Suppressor macrophage (primary cell): Measurements from ENCODE around the gene LPA.
"Not testable (repeated sequence)": the region's sequence is repeated elsewhere in the genome, so short reads cannot be mapped to it uniquely, and the experiment has no call there.

Experiments
- DNase-seq, 4 experiments: peaks; one replicate each; pipeline ENCODE4 v3.0.0-alpha.2; 2020 to 2022
- total RNA-seq, 17 experiments: gene quantifications; one replicate each; lab custom pipeline; 2026; ENCODE audit warnings: mixed read lengths in 6 of 17, inconsistent platforms in 3 of 17; lab: John Stamatoyannopoulos, UW

The LPA gene, protein sequence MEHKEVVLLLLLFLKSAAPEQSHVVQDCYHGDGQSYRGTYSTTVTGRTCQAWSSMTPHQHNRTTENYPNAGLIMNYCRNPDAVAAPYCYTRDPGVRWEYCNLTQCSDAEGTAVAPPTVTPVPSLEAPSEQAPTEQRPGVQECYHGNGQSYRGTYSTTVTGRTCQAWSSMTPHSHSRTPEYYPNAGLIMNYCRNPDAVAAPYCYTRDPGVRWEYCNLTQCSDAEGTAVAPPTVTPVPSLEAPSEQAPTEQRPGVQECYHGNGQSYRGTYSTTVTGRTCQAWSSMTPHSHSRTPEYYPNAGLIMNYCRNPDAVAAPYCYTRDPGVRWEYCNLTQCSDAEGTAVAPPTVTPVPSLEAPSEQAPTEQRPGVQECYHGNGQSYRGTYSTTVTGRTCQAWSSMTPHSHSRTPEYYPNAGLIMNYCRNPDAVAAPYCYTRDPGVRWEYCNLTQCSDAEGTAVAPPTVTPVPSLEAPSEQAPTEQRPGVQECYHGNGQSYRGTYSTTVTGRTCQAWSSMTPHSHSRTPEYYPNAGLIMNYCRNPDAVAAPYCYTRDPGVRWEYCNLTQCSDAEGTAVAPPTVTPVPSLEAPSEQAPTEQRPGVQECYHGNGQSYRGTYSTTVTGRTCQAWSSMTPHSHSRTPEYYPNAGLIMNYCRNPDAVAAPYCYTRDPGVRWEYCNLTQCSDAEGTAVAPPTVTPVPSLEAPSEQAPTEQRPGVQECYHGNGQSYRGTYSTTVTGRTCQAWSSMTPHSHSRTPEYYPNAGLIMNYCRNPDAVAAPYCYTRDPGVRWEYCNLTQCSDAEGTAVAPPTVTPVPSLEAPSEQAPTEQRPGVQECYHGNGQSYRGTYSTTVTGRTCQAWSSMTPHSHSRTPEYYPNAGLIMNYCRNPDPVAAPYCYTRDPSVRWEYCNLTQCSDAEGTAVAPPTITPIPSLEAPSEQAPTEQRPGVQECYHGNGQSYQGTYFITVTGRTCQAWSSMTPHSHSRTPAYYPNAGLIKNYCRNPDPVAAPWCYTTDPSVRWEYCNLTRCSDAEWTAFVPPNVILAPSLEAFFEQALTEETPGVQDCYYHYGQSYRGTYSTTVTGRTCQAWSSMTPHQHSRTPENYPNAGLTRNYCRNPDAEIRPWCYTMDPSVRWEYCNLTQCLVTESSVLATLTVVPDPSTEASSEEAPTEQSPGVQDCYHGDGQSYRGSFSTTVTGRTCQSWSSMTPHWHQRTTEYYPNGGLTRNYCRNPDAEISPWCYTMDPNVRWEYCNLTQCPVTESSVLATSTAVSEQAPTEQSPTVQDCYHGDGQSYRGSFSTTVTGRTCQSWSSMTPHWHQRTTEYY (N-terminal part only)
- 0 to 4.0 (median 0) reads per million in 17 experiments for total RNA-seq

DNA sequence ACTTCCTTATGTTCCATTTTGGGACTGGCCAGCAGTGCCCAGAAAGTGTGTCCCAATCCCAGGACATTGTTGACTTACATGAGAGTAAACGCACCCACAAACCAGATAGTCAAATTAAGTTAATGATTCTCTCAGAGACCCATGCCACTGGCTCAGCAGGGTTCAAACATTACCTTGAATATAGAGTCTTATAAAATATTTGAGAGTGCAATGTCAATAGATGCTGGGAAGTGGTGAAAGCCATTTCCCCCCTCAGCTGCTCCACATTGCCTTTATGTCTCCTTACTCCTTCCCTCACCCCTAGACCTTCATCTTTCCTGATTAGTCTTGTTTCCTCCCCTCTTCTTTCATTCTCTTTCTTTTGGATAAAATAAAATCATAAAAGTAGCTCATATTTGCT, at the start of gene LPA:
Gene LPA, minus strand, starts transcription at position 78 of the 400 bp plus-strand sequence. Its CDS starts 61 bp downstream, at position 17.
- not testable (repeated sequence) for DNase-seq

DNA sequence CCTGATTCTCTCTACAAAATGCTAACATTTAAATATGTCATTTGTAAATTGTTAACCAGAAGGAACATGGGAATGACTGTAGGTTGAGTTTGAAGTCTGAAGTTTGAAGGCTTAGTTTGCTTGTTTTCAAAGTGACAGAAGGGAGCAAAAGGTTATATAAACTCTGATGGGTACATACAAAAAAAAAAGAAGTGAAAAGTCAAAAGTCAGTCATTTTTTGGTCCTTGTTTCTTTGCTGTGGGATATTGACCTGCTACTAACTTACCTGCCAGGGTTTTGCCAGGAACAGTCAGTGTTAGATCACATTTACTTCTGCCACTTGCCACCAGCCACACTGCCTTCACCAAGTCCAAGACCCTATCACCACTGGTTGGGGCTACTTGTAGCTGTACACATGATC, 44.9 kb upstream of the LPA start:
- not testable (repeated sequence) for DNase-seq

DNA sequence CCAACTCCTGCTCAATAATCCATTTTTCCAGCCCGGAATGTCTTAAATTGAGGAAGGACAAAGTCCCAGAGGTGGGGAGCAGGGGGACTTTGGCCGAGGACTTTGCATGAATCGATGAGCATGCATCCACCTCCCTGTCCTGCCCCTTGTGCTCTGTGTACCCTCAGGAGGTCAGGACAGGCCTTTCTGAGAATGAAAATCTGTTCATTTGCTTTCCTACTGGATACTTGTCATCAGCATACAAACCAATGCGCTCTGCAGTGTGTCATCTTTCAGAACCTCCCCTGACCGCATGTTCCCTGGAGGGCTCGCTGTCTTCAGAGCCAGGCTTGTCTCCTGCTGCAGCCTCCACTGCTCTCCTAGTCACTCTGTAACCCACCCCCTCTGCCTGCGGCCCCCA, 40.6 kb upstream of the LPA start:
- not testable (repeated sequence) for DNase-seq

DNA sequence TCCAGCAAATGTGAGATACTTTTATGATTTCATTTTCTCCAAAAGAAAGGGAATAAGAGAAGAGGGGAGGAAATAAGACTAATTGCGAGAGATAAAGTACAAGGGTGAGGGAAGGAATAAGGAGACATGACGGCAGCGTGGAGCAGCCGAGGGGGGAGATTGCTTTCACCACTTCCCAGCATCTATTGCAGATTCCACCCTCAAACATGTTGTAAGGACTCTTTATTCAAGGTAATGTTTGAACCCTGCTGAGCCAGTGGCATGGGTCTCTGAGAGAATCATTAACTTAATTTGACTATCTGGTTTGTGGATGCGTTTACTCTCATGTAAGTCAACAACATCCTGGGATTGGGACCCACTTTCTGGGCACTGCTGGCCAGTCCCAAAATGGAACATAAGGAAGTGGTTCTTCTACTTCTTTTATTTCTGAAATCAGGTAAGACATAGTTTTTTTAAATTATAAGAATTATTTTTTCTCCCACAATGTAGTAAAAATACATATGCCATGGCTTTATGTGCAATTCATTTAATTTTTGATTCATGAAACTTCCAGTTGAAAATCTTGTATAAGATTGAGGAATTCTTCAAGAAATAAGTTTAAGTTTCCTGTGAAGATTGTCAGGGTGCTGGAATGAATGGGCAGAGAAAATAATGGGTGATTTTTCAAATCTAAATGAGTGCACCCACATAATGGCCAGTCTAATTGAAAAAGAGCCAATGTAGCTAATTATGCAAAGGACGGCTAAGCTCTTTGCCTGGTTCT, 38.0 kb upstream of the LPA start, which contains the start of gene PLG:
Gene PLG, plus strand, starts transcription at position 327 of the 763 bp plus-strand sequence. Its CDS starts 61 bp downstream, at position 388.
- DNase-seq = not testable (repeated sequence)

DNA sequence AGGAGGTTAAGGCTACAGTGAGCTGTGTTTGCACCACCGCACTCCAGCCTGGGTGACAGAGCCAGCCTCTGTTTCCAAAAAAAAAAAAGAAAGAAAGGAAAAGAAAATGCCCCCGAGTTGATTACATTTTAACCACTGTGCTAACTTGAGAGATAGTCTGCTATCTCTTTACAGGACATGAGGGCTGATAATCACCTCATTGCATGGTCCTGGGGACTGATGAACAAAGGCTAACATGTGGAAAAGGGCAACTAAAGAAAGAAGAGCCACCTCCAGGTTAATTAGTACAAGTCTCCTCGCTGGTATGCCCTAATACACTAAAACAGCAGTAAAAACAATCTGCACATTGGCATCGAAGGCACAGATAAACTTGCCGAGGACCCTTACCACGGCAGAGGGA, 33.8 kb upstream of the LPA start:
- no peak for DNase-seq

DNA sequence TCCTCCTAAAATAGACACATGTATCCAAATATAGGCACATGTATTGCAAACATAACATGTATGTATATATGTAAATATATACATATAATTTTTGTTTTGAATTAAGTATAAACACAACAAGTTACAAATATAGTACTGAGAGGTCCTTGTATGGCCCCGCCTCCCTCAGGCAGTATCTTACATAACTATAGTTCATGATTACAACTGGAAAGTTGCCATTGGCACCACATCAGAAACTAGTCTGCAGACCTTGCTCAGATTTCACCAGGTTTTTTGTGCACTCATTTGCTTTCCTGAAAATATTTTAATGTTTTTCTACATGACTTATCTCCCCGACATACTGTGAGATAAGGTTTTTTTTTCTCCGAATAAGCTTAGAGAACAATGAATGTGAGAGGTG, 32.8 kb upstream of the LPA start:
- DNase-seq = not testable (repeated sequence)

DNA sequence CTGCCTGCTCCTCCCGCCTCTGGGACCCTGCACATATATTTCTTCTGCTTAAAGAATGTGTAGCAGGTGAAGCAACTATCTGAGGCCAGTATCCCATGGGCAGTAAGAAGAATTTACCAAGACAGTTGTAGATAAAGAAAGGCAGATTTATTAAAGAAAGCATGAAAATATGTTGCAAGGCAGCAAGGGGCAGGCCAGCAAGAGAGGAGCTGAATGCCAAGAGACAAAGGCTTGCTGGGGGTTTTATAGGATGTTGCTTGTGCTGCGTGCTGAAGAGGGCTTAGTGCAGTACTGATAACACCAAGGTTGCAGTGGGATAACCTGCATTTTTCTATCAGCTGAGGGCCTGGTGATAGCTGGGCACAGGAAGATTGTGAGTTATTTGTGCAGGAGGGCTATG, 31.5 kb upstream of the LPA start:
- DNase-seq = not testable (repeated sequence)

DNA sequence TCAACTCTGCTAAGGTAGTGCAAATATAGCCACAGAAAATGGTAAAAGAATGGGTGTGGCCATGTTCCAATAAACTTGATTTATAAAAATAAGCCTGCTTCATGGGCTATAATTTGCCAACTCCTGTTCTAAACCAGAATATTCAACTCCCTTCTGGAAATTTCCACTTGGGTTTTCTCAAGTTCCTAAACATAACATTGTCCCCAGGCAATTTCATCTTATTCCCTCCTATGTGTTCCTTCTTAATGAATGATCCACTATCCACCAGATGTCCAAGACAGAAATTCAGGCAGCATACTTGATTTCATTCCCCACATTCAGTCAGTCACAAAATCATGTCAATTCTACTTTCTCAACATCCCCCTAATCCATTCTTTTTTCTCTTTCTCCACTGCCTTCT, 30.9 kb upstream of the LPA start:
- not testable (repeated sequence) for DNase-seq

DNA sequence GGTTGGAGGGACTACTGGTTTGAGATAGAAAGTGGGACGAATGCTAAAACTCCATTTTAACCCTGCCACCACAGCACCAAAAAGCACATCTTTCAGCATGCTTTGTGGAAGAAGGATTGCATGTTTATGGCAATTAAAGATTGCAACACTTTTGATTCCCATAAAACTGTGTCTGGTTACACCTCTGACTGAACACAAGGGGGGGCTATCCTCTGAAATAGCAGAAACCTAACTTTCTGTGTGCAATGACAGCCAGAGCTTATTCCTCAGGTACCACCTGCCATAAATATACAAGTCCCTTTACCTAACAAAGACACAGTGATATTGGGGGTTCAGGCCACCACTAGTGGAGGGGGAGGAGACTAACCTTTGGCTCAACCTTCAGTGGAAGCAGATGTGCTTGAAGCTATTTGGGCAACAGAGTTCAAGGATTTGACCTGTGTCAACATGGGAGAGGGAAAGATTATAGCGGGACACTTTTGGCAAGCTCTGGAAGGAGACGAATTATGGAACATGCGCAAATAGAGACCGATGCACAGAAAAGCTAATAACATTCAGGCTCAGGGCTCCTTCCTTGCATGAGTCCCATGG, 28.4 kb upstream of the LPA start:
- no peak for DNase-seq

DNA sequence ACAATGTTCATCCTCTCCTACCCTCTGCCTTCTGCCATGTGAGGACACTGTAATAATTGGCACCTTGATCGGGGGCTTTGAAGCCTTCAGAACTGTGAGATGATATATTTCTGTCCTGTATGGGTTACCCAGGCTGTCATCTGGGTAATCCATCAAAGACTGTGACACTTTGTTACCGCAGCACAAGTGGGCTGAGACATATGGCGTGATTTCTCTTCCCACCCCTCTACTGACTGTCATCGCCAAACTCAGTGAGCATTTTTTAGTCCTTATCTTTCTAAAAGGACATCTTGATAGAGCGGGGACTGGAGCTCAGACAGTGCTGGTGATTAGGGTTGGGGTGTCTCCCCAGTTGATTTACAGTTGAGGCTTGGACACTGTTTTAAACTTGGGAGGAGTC, 27.5 kb upstream of the LPA start:
- no peak for DNase-seq

DNA sequence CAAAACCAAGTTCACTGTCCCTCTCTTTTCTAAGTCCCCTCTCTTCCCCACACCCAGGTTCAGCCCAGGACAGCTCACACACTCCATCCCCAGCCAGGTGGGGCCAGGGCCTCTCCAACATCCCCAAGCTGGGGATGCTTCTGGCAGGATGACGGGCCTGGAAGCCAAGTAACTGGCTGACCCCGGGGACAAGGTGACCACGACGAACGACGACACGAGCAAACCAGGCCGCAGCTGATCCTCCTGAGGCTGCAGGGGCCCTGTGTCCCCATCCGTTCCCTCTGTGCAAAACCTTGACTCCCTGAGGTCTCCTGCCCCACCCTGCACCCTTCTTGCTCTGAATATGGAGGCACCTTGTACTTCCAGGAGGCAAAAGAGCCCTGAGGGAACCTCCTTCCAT, 26.4 kb upstream of the LPA start:
- DNase-seq = no peak

DNA sequence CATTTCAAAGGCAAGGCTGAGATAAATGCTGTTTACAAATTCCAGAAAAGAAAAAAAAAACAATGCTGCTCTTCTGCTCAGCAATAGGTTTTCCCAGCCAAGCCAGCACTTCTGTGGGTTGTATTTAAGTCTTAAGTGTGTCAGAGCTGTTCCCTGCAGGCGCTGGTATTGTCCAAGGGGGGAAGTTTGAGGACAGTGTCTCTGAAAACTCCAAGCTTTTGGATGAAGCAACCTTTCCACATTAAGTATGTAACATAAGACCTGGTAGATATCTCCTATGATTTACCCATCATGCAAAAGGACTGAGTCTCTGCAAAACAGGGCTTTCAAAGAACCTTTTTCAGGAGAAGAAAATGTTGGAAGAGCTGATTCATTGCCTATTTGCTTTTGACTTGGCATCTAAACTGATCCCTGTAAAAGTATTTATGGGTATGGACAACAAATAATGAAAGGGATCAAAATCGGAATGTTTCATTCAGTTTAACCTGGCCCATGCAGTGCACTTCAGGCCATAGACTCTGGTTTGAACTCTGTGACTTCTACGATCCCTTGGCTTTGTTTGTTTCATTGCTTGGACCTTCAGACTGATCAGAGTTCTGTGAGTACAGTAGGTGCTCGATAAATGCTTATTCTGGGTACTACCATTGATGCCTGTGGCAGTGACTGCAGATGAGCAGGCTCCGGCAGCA, 21.8 kb upstream of the LPA start:
- DNase-seq = no peak

DNA sequence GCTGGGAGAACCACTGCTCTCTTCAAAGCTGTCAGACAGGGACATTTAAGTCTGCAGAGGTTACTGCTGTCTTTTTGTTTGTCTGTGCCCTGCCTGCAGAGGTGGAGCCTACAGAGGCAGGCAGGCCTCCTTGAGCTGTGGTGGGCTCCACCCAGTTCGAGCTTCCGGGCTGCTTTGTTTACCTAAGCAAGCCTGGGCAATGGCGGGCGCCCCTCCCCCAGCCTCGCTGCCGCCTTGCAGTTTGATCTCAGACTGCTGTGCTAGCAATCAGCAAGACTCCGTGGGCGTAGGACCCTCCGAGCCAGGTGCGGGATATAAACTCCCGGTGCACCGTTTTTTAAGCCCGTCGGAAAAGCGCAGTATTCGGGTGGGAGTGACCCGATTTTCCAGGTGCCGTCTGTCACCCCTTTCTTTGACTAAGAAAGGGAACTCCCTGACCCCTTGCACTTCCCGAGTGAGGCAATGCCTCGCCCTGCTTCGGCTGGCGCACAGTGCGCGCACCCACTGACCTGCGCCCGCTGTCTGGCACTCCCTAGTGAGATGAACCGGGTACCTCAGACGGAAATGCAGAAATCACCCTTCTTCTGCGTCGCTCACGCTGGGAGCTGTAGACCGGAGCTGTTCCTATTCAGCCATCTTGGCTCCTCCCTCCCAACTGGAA, 21.2 kb upstream of the LPA start:
- DNase-seq = not testable (repeated sequence)

DNA sequence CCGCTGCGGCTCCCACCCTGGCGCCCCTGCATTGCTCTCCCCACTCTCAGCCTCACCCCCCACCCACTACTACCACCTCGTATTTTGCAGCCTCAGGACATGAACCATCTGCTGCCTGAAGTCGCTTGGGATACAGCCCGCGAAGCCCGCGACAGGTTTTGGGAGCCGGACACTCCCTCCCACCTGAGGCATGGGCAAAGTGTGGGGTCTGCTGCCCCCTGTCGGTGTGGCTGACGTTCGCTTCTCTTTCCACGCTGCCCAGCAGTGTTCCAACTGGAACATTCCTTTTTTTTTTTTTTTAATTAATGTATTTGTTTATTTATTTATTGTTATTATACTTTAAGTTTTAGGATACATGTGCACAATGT, 15.3 kb upstream of the LPA start:
- no peak for DNase-seq

DNA sequence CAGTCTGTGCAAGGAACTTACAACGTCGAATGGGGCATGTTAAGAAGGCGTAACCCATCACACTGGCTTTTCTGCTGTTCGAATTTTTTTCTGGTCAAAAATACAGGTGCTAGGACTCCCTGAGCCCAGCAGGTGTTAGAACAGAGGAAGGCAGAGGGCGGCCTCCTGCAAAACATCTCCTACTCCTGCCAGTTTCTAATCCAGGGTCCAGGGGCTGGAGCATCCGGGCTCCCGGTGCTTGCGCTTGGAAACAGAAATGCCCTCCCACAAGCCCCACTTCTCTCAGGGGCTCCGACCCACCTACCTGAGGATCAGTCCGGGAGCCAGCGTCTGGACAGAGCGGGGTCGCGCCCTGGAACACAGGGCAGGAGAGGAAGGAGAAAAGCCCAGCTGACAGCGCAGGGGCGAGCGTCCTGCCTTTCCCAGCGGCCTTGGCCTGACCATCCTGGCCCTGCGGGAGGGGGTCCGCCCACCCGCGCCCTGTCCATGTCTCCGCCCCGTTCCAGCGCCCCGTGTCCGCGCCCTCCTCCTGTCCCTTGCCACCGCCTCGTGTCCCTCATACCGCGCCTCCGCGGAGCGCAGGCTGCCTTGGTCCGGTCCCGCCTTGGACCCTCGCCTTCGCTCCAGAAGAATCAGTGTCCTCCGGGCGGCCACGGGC, 14.8 kb upstream of the LPA start:
- no peak for DNase-seq

DNA sequence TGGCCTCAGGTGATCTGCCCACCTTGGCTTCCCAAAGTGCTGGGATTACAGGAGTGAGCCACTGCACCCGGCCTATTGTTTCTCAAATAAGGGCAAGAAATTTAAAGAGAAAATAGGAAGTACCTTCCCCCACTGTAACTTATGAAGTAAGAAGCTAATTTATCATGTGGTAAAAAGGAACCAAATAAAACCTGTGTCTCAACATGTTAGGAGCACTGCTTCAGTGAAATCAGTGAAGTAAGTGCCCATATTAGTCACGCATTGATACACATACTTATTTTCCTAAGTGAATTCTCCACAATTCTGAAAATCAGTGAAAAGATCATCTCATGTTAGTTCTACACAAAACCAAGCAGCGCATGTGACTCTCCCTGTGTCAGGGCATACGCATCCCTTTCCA, 14.2 kb upstream of the LPA start:
- peak in 2 of 4 experiments; percentile 1 to 6 for DNase-seq

DNA sequence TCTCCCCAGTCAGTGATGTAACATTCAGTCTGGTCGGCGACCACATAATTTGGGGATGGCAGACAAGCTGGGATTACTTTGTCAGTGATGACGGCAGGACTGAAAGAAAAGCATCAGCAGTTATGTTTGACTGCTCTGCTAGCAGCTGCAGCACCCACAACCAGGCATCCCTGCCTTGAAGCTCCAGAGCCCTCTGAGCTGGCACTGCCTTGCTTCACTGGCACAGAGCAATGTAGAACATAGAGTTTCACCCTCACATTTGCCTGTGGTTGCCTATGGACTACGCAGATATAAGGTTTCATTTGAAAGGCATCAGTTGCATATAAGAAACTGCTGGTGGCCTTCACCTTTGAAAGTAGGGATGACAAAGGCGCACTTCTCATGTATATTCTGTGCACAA, 12.3 kb upstream of the LPA start:
- not testable (repeated sequence) for DNase-seq

DNA sequence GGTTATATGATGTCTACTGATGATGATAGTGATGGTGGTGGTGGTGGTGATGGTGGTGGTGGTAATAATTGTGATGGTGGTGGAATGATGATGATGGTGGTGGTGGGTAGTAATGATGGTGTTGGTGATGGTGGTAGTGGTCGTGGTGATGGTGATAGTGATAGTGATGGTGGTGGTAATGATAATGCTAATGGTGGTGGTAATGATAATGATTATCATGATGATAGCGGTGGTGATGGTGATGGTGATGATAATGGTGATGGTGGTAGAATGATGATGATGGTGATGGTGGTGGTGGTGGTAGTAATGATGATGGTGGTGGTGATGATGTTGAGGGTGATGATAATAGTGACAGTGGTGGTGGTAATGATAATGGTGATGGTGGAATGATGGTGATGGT, 4.5 kb upstream of the LPA start:
- DNase-seq = no peak

DNA sequence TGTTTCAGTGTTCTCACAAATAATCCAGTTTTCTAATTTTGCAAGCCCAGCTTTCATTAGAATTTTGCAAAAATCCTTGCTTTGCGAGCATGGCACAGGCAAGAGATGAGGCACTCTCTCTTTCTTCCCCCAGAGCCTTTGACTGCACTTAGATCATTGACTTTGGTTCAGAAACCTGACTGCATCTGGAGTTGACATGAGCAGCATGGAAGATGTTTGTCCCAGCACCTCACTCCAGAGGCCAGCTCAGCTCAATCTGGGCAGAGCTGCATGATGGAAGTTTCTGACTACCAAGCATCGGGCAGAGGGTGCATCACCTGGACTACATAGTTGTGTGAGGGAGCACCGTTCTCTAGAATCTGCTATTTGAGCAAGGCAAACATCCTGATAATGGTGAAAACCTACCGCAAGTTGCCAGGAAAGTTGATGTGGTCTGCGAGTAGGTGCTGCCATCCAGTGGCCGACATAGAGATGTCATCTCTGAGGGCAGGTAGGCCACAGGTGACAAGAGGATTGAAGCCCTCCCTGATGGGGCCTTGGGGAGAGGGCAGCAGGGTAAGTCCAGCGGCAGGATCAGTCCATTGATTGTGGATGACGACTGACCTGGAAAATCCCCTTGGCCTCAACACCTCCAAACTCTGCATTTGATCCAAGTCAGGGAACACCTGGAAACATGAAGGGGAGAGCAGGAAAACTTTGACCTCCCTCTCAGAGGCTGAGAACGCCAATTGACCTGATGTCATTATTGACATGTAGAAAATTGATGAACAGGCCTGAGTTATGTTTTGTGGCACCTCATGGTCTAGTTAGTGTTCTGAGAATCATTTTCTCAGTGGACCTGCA, 3.8 kb upstream of the LPA start:
- DNase-seq = no peak
